H1 (cell line): ENCODE measurements around the gene AAK1. TPM values are rescaled to one million over a fixed set of nuclear protein-coding genes. Genes with fewer than 3 reads are reported as not detected.

Experiments used
- CTCF ChIA-PET: fragments of 300-600 bp; sonication (Branson Sonifier 250); formaldehyde crosslinking; loops from one replicate; lab custom pipeline; 2021; ENCODE audit not compliant: partially characterized antibody; lab: Charles Lee
- POLR2A ChIA-PET: fragments of 300-600 bp; sonication (Branson Sonifier 250); formaldehyde crosslinking; loops from one replicate; lab custom pipeline; 2021; ENCODE audit warnings: inconsistent platforms; ENCODE audit not compliant: partially characterized antibody; lab: Charles Lee
- DNase-seq, 2 experiments: peaks; one replicate each; pipeline versions ENCODE4 v3.0.0 to v3.0.0-alpha.2; 2010 to 2022; ENCODE audit warnings: low spot score in 2 of 2, low read depth in 1 of 2, mixed read lengths in 1 of 2
- FAIRE-seq: peaks from 2 replicates; lab custom pipeline; 2011; peaks lifted over from hg19 to GRCh38; lab: Jason Lieb, UNC
- H2AFZ ChIP-seq: 2 replicates; pipeline ENCODE4 v1.8.1; 2012; ENCODE audit warnings: low read length, inconsistent platforms
- H2AK5ac ChIP-seq: 2 replicates; pipeline ENCODE4 v1.6.1; 2013; ENCODE audit warnings: low read depth, low read length
- H2BK120ac ChIP-seq: replicated peaks from 2 replicates; pipeline ENCODE3; 2013; ENCODE audit warnings: low read depth, low read length, inconsistent platforms
- H2BK12ac ChIP-seq: 2 replicates; pipeline ENCODE4 v1.6.1; 2013; ENCODE audit warnings: low read depth, low read length
- H2BK15ac ChIP-seq: 2 replicates; pipeline ENCODE4 v1.6.1; 2013; ENCODE audit warnings: low read length
- H2BK20ac ChIP-seq: 2 replicates; pipeline ENCODE4 v1.6.1; 2013; ENCODE audit warnings: low read length
- H2BK5ac ChIP-seq: 2 replicates; pipeline ENCODE4 v1.6.1; 2013; ENCODE audit warnings: low read depth, low read length
- H3K14ac ChIP-seq: 2 replicates; pipeline ENCODE4 v1.6.1; 2013; ENCODE audit warnings: inconsistent platforms; ENCODE audit not compliant: insufficient read length
- H3K18ac ChIP-seq: 2 replicates; pipeline ENCODE4 v1.6.1; 2013; ENCODE audit warnings: low read length; ENCODE audit errors: extremely low read depth
- H3K23ac ChIP-seq: 2 replicates; pipeline ENCODE4 v1.6.1; 2013; ENCODE audit warnings: inconsistent platforms; ENCODE audit not compliant: insufficient read length
- H3K23me2 ChIP-seq: 2 replicates; pipeline ENCODE4 v1.6.1; 2013; ENCODE audit warnings: low read depth, low read length
- H3K27ac ChIP-seq: 2 replicates; pipeline ENCODE4 v1.6.1; 2011; ENCODE audit warnings: low read depth, low read length, inconsistent platforms
- H3K27me3 ChIP-seq, 4 experiments: replicated peaks in 1 of 4; 1 replicate in 1 of 4; 2 replicates in 3 of 4; pipeline versions ENCODE4 v1.6.1 to v1.8.1; 2011 to 2013; ENCODE audit warnings: low read length in 3 of 4, mild to moderate bottlenecking in 3 of 4, inconsistent platforms in 2 of 4, mixed read lengths in 2 of 4, moderate library complexity in 1 of 4; ENCODE audit not compliant: control insufficient read depth in 3 of 4, insufficient read depth in 3 of 4; ENCODE audit errors: extremely low read depth in 1 of 4
- H3K36me3 ChIP-seq, 4 experiments: 2 replicates each; pipeline versions ENCODE4 v1.6.1 to v1.8.1; 2011 to 2013; ENCODE audit warnings: mild to moderate bottlenecking in 4 of 4, low read length in 3 of 4, moderate library complexity in 2 of 4, control low read depth in 1 of 4, inconsistent platforms in 1 of 4; ENCODE audit not compliant: insufficient read depth in 4 of 4, control insufficient read depth in 2 of 4
- H3K4ac ChIP-seq: replicated peaks from 2 replicates; pipeline ENCODE3; 2013; ENCODE audit warnings: low read length, low read depth, mixed read lengths, inconsistent platforms; ENCODE audit not compliant: insufficient read length
- H3K4me1 ChIP-seq, 4 experiments: replicated peaks in 1 of 4; 1 replicate in 1 of 4; 2 replicates in 3 of 4; pipeline versions ENCODE4 v1.6.1 to v1.8.1; 2011 to 2013; ENCODE audit warnings: low read length in 3 of 4, inconsistent platforms in 2 of 4, mixed read lengths in 1 of 4; ENCODE audit not compliant: insufficient read depth in 4 of 4, control insufficient read depth in 3 of 4
- H3K4me2 ChIP-seq, 2 experiments: 2 replicates each; pipeline versions ENCODE4 v1.6.1 to v1.8.1; 2011 to 2013; ENCODE audit warnings: low read depth in 2 of 2, low read length in 2 of 2, control low read depth in 1 of 2, inconsistent platforms in 1 of 2, mild to moderate bottlenecking in 1 of 2; ENCODE audit not compliant: insufficient read depth in 1 of 2
- H3K4me3 ChIP-seq, 4 experiments: fragments of 200-600, 300-600 bp in 1 of 4; sonication (generic), shearing (Covaris generic), sonication (Bioruptor Twin) in 1 of 4; 2 replicates each; pipeline versions ENCODE4 v1.5.1 to v1.8.1; 2011 to 2016; ENCODE audit warnings: low read length in 4 of 4, low read depth in 3 of 4, control low read depth in 2 of 4, inconsistent platforms in 2 of 4, mild to moderate bottlenecking in 2 of 4, mixed read lengths in 1 of 4, moderate library complexity in 1 of 4; ENCODE audit not compliant: insufficient read depth in 2 of 4; ENCODE audit errors: extremely low read depth in 1 of 4
- H3K56ac ChIP-seq: replicated peaks from 2 replicates; pipeline ENCODE3; 2013; ENCODE audit warnings: low read depth, mild to moderate bottlenecking, mixed read lengths, low read length, inconsistent platforms; ENCODE audit not compliant: insufficient read length
- H3K79me1 ChIP-seq: 2 replicates; pipeline ENCODE4 v1.6.1; 2013; ENCODE audit warnings: low read depth, low read length, control low read depth
- H3K79me2 ChIP-seq, 2 experiments: 2 replicates each; pipeline versions ENCODE4 v1.6.1 to v1.8.1; 2012 to 2013; ENCODE audit warnings: low read length in 2 of 2, mild to moderate bottlenecking in 2 of 2, inconsistent platforms in 1 of 2; ENCODE audit not compliant: insufficient read depth in 2 of 2, control insufficient read depth in 1 of 2
- H3K9ac ChIP-seq, 4 experiments: replicated peaks in 1 of 4; 1 replicate in 1 of 4; 2 replicates in 3 of 4; pipeline versions ENCODE4 v1.6.1 to v1.8.1; 2011 to 2013; ENCODE audit warnings: low read depth in 3 of 4, low read length in 3 of 4, control low read depth in 2 of 4, mild to moderate bottlenecking in 2 of 4, moderate library complexity in 2 of 4, inconsistent platforms in 1 of 4; ENCODE audit errors: extremely low read depth in 1 of 4
- H3K9me3 ChIP-seq, 2 experiments: 2 replicates each; pipeline versions ENCODE4 v1.6.1 to v1.8.1; 2012 to 2013; ENCODE audit warnings: mild to moderate bottlenecking in 2 of 2, moderate library complexity in 2 of 2, control low read depth in 1 of 2, inconsistent platforms in 1 of 2, low read depth in 1 of 2, low read length in 1 of 2, mixed read lengths in 1 of 2; ENCODE audit not compliant: insufficient read depth in 2 of 2
- H4K20me1 ChIP-seq, 2 experiments: replicated peaks in 1 of 2; 2 replicates each; pipeline versions ENCODE3 to v1.8.1; 2011 to 2013; ENCODE audit warnings: inconsistent platforms in 2 of 2, low read length in 2 of 2, mild to moderate bottlenecking in 1 of 2; ENCODE audit not compliant: insufficient read depth in 2 of 2, control insufficient read depth in 1 of 2
- H4K5ac ChIP-seq: 2 replicates; pipeline ENCODE4 v1.6.1; 2013; ENCODE audit warnings: low read length, low read depth, mixed read lengths, inconsistent platforms; ENCODE audit not compliant: insufficient read length
- H4K8ac ChIP-seq: 2 replicates; pipeline ENCODE4 v1.8.0; 2013; ENCODE audit warnings: mild to moderate bottlenecking, moderate library complexity, low read length, inconsistent platforms; ENCODE audit not compliant: insufficient read depth; ENCODE audit errors: extremely low read depth
- H4K91ac ChIP-seq: replicated peaks from 2 replicates; pipeline ENCODE3; 2013; ENCODE audit warnings: low read length, mixed read lengths, inconsistent platforms; ENCODE audit not compliant: insufficient read length
- BRCA1 ChIP-seq: IDR thresholded peaks from 2 replicates; pipeline ENCODE4 v1.6.1; 2012; ENCODE audit warnings: low read depth, low read length, improper control_type of control experiment
- CBX8 ChIP-seq: fragments of 300-800, 300-1000 bp; sonication (generic); IDR thresholded peaks from 2 replicates; pipeline ENCODE4 v1.7.1; 2016; ENCODE audit warnings: low read depth, low read length, borderline replicate concordance
- CTBP2 ChIP-seq: IDR thresholded peaks from 2 replicates; pipeline ENCODE4 v1.7.0; 2011; ENCODE audit warnings: borderline replicate concordance, mild to moderate bottlenecking, moderate library complexity, mixed read lengths, low read length; ENCODE audit not compliant: insufficient read depth, insufficient read length
- JUN ChIP-seq: IDR thresholded peaks from 2 replicates; pipeline ENCODE4 v1.6.1; 2011; ENCODE audit warnings: low read depth, mild to moderate bottlenecking, improper control_type of control experiment, low read length
- JUND ChIP-seq: IDR thresholded peaks from 2 replicates; pipeline ENCODE4 v1.6.1; 2011; ENCODE audit warnings: mild to moderate bottlenecking, improper control_type of control experiment, low read length
- KDM1A ChIP-seq: fragments of 200-600, 300-600 bp; sonication (generic); IDR thresholded peaks from 2 replicates; pipeline ENCODE4 v1.7.1; 2016; ENCODE audit warnings: mild to moderate bottlenecking, low read length, borderline replicate concordance
- RFX5 ChIP-seq: IDR thresholded peaks from 2 replicates; pipeline ENCODE4 v1.6.1; 2011; ENCODE audit warnings: low read depth, low read length, improper control_type of control experiment, borderline replicate concordance
- SP2 ChIP-seq: IDR thresholded peaks from 2 replicates; pipeline ENCODE4 v1.6.1; 2012; ENCODE audit warnings: mild to moderate bottlenecking, low read length, inconsistent platforms
- TBP ChIP-seq: IDR thresholded peaks from 2 replicates; pipeline ENCODE4 v1.6.1; 2011; ENCODE audit warnings: low read depth, low read length, improper control_type of control experiment
- WGBS, 2 experiments: shearing (Covaris generic) in 1 of 2; methylation state at CpG; one replicate each; pipeline versions ENCODE4 v1.1.6 to v1.1.7; 2013 to 2015; ENCODE audit warnings: low lambda C conversion rate in 2 of 2, mixed read lengths in 2 of 2, inconsistent platforms in 1 of 2, low coverage in 1 of 2, missing lambda C conversion rate in 1 of 2; ENCODE audit not compliant: insufficient replicate concordance in 2 of 2, insufficient coverage in 1 of 2, insufficient read length in 1 of 2; ENCODE audit errors: extremely low coverage in 1 of 2, missing lambda C conversion rate in 1 of 2; 5-methylcytosine and 5-hydroxymethylcytosine counted together
- polyA plus RNA-seq, 7 experiments: library from polyadenylated mRNA; depleted of rRNA in 3 of 7; stranded (reverse) in 5 of 7; unstranded in 2 of 7; fragments of >200 nt in 5 of 7; fragments of 200-250 nt in 2 of 7; gene quantifications; 1 replicate in 5 of 7; 2 replicates in 1 of 7; 4 replicates in 1 of 7; pipeline versions ENCODE4 v1.2.1 to v1.2.3, GENCODE V29; 2011 to 2013; ENCODE audit warnings: missing spikeins in 2 of 7, mixed read lengths in 2 of 7
- total RNA-seq: library from RNA; stranded (reverse); fragmentation: NEBNext Ultra II Directional; extraction: Animal tissue kit (Norgen Biotek cat#: 25700); gene quantifications from 2 replicates; pipeline ENCODE4 v1.2.1, GENCODE V29; 2021
- TF ChIP-seq, protein P1 (sequence below): IDR thresholded peaks from 2 replicates; pipeline ENCODE4 v1.6.1; 2011; ENCODE audit warnings: low read depth, mild to moderate bottlenecking, low read length; ENCODE audit not compliant: insufficient read depth
- TF ChIP-seq, protein P2 (sequence below): IDR thresholded peaks from 2 replicates; pipeline ENCODE4 v1.6.1; 2012; ENCODE audit warnings: inconsistent platforms

The AAK1 gene
- total and polyA plus RNA-seq, 2 of the 8 experiments (the other 6 are each of a cell fraction or from before 2014, with no cell fraction given), result 10.0 to 40.5 TPM

DNA sequence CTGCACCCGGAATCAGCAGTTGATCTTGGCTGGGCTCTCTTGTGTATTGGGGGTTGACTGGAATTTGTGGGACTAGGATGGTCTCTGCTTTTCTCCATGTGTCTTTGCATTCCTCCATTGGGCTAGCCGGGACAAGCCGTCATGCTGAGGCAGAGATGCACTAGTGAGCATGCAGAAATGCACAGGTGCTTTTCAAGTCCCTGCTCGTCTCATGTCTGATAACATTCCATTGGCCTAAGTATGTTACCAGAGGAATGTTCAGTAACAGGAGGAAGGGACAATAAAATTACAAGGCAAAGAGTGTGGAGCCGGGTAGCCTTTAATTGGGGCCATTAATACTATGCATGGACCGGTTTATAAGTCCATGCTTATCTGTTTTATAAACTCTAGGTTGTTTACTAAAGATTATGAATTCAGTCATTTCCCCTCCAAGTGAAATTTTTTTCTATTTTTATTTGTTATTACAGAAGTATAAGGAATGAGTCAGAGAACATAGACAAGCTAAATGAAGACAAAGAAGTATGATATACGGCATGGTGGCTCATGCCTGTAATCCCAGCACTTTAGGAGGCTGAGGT lies 24.4 kb upstream of the AAK1 start:
- Histone ChIP-seq H3K23me2 (no peaks in the 10 kb centered on the region), H3K4me2 (no peak overlapping the region), H2BK15ac (no peak overlapping the region), H4K91ac (no peak overlapping the region), H3K9me3 (peaks cover 0 to 2% of the 10 kb centered on the region in 2 experiments; a peak in 1 of 4 replicates), H3K4ac (no peak overlapping the region), H3K23ac (no peak overlapping the region), H3K27me3 (no peaks in the 10 kb centered on the region), H3K79me1 (no peaks in the 10 kb centered on the region), H4K8ac (peak overlapping the region; percentile 75; the same call in 1 of the 2 replicates), H3K4me3 (no peak overlapping the region), H3K14ac (no peak overlapping the region), H2BK5ac (no peak overlapping the region), H2AK5ac (no peak overlapping the region), H3K36me3 (no peaks in the 10 kb centered on the region), H2BK20ac (no peak overlapping the region), H4K5ac (no peak overlapping the region), H3K9ac (no peak overlapping the region), H3K56ac (no peak overlapping the region), H3K4me1 (no peaks in the 10 kb centered on the region), H2BK120ac (no peak overlapping the region), H3K79me2 (no peaks in the 10 kb centered on the region), H3K27ac (no peak overlapping the region), H2AFZ (no peak overlapping the region), H4K20me1 (no peaks in the 10 kb centered on the region), H2BK12ac (no peak overlapping the region), H3K18ac (no peak overlapping the region)
- no peak for DNase-seq
- ChIA-PET POLR2A (no interaction called here), CTCF (interaction anchor here (0.6 kb wide), 1 partner anchor 18 kb away, joined by 3 read pairs; no protein-coding TSS in a partner anchor)
- 87% methylated on average over 7 of the region's 7 CpGs; no CpG with 5 or more reads in 1 of the 2 experiments for WGBS, 2 experiments
- no peak for FAIRE-seq
- TF ChIP-seq CBX8 (no peak), JUN (no peak), BRCA1 (no peak), KDM1A (no peak), SP2 (no peak), CTBP2 (no peak), RFX5 (no peak), JUND (no peak), TBP (no peak)
- TF ChIP-seq, protein P1, sequence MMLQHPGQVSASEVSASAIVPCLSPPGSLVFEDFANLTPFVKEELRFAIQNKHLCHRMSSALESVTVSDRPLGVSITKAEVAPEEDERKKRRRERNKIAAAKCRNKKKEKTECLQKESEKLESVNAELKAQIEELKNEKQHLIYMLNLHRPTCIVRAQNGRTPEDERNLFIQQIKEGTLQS, result no peak
- TF ChIP-seq, protein P2, sequence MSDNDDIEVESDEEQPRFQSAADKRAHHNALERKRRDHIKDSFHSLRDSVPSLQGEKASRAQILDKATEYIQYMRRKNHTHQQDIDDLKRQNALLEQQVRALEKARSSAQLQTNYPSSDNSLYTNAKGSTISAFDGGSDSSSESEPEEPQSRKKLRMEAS, result no peak
